Right kidney (tissue), 1 donor: ENCODE data around the gene APOBEC3H.
A peak's percentile ranks its signal among the peaks of the same experiment; 100 is the strongest.

ENCODE experiments used
- DNase-seq: peaks from one replicate; pipeline ENCODE4 v3.0.0-alpha.2; 2016

Gene APOBEC3H

DNA sequence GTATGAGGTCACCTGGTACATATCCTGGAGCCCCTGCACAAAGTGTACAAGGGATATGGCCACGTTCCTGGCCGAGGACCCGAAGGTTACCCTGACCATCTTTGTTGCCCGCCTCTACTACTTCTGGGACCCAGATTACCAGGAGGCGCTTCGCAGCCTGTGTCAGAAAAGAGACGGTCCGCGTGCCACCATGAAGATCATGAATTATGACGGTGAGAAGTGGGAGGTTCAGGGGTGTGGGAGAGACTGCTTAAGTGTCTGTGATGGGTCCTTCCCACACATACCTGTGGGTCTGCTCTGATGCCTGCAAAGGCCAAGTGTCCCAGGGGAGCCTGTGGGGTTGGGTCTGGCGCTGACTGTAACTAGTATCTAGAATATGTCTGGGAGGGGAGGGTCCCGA lies 16.0 kb upstream of the APOBEC3H start:
- no peak for DNase-seq

DNA sequence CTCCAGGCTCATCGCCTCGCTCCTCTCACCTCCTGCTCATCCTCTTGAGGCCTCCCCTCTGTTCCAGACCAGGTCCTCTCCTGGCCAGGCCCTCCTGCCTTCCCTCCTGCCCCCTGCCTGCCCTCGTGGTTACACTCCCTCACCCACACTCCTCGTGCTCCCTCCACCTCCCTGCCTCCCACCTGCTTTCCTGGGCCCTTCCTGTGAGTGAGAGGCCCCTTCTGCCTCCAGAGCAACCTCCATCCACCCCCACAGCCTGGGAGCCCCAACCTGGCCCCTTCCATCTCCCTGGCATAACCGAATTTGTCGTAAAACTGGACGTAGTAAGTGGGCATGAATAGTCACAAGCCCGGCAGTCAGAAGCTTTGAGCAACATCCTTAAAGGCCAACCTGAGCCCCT lies 15.4 kb upstream of the APOBEC3H start:
- no peak for DNase-seq

DNA sequence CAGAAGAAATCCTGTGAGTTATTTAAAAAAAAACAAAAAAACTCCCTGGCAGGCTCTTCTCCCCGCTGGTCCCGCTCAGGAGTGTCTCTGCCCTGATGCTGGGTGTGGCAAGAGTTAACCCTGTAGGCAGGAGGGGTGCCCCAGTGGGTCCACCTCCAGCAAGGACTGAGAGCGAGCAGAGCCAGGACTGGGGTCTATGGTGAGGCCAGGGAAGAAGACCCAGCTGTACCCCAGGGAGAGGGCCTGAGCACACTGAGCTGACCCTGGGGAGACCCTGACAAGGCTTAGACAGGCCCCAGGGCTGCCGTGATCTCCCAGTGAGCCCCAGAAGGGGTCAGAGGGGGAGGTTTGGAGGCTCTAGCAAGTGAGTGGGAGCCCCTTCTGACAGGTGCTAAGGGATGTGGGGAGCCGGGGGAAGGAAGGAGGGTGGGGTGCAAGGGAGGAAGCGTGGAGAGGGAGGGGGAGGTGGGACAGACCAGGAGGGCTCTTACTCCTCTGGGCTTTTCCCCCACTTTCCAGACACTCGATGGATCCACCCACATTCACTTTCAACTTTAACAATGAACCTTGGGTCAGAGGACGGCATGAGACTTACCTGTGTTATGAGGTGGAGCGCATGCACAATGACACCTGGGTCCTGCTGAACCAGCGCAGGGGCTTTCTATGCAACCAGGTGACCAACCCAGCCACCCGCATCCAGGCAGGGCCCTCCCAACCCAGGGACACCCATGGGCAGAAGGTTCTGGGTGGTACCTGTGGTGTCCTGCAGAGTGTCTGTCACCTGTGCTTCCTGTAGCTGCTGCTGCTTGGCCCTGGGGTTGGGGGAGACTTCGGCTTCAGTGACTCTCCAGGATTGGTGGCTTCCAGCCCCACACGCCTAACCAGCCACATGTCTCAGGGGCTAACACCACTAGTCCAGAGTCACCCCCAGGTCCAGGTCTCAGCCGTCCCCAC lies 13.6 kb upstream of the APOBEC3H start:
- DNase-seq, result no peak

DNA sequence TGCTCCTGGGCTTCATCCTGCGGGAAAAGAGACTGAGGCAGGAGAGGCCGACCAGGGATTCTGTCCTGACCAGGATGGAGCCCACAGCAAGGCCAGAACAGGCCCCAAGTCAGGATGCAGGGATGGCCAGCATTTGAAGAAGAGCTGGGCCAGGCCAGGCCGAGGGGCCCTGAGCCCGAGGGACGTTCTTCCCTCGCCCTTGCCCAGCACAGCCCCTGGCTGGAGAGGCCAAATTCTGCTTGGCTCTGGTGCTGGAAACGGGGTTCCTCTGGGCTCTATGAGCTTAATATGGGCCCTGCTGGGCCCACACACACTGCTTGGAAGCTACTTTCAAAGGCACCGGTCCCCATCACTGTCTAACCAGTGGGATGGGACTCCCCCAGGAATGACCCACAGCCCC lies 12.4 kb upstream of the APOBEC3H start:
- DNase-seq, result no peak

DNA sequence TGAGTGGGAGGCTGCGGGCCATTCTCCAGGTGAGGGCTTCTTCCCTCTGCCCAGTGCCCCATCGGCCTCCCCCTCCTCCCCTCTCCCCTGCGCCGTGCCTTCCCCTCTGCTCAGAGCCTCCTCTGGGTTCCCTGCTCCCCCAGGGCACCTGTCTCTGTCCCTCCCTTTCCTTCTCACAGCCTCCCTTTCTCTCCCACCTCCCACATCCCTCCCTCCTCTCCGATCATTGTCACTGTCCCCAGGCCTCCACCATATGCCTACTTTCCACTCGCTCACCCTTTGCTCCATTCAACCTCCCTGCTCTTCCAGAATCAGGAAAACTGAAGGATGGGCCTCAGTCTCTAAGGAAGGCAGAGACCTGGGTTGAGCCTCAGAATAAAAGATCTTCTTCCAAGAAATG lies 9.9 kb upstream of the APOBEC3H start:
- DNase-seq, result no peak

DNA sequence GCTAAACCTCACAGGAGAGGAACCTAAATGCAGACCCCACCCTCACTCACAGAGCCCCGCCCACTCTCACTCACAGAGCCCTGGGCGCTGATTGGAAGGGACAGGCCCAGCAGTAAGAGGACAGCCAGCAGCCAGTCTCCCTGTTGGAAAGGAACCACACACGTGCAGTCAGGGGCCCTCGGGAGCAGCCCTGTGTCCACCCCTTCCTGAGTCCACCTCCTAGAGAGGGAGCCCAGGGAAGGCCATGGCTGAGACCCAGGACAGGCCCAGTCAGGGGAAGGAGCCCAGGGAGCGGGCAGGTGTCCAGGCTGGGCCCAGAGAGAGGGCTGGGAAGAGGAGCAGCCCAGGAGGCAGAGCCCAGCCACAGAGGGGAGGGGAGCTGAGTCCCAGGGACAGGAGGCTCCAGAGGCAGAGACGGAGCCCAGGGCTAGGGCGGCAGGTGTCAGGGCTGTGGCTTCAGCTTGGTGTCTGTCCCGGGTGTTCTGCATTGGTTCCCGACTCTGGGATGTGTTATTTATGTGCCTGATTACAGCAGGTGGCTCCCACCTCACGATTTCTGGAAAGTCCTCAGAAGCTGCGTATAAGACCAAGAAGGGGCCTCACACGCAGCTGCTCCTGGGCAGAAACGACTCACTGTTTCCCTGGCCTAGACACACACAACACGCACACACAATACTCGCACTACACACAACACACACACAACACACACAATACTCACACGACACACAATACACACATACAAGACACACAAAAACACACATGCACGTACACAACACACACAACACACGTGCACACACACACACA lies 9.0 kb upstream of the APOBEC3H start:
- DNase-seq, result peak; percentile 34

DNA sequence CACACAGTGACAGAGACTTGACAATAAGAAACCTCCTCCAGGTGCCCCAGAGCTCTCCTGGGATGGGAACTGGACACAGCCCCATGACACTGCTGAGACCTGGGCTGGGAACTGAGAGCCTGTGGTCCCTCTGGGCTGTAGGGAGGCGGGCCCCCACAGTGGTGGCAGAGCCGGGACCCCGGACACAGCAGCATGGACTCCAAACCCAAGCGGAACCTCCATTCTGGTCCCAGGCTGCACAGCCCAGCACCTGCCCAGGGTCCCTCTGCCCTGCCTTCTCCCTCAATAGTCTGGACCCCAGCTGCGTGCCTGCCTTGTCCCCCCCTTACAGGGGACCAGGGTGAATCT lies 8.4 kb upstream of the APOBEC3H start:
- DNase-seq, result no peak

DNA sequence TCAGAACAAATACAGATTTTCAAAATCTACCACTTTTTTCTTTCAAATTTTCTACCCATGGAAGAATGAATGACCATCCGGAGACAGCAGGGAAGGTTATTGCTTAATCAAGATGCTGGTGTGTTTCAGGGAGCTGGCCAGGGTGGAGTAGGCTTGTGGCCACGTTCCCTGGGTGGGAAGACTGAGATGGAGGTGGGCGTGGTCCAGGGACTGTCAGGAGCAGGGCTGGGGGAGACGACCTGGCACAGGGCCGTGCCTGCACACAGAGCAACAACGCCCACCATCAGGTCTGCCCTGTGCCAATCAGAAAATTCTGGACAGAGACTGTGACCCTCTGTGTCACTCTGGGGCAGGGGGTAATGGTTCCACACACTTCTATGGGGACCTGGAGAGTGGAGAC lies 7.1 kb upstream of the APOBEC3H start:
- DNase-seq, result no peak

DNA sequence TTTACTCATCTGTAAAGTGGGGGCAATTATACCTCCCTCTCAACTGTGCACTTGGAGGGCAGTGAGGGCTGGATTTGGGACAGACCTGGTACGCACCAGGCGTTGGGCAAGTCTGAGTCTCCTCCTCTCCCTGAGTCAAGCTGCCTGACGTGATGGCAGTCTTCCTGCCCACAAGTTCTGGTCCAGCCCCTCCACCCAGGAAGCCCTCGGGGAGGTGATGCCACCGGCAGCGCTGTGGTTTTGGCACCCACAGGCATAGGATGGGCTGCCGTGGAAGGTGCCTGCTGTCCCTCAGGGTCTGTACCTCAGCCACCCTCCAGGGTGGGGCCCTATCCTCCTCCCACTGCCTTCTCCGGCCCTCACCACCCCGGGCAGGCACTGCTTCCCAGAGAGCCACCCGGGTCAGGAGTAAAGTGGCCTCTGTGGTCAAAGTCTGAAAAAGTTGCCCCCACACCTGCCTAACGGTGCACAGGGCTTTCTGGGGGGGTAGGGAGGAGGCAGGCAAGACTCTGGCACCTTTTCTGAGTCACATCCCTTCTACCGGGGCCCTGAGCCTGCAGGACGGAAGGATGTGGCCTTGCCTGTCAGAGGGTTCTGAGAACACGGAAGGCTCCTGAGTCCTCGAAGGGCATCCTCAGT lies 6.5 kb upstream of the APOBEC3H start:
- no peak for DNase-seq

DNA sequence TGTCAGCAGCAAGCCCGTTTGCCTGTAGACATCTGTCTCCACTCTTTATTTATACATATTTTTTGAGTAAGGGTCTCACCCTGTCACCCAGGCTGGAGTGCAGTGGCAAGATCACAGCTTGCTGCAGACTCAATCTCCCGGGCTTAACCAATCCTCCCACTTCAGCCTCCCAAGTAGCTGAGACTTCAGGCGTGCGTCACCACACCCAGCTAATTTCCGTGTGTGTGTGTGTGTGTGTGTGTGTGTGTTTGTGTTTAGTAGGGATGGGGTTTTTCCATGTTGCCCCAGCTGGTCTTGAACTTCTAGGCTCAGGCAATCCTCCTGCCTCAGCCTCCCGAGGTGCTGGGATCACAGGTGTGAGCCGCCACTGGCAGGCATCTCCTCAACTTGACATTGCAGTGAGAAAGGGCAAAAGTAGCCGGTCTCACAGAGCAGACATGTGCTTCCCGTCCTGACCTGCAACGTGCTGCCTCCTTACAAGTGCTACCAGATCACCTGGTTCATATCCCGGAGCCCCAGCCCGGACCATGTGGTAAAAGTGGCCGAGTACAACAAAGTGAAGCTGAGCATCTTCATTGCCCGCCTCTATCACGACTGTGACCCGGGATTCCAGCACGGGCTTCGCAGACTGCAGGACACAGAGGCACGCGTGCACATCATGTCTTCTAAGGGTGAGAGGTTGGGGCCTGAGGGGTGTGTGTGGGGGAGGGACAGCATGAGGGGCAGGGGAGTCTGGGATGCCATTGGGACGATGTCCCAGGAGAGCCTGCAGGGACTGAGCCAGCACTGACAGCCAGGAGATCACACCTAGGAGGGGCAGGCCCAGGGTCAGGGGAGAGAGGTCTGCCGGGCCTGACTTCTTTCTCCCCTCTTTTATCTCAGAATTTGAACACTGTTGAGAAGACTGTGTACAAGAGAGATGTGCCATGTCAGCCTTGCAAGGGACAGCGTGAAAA lies 5.6 kb upstream of the APOBEC3H start:
- no peak for DNase-seq

DNA sequence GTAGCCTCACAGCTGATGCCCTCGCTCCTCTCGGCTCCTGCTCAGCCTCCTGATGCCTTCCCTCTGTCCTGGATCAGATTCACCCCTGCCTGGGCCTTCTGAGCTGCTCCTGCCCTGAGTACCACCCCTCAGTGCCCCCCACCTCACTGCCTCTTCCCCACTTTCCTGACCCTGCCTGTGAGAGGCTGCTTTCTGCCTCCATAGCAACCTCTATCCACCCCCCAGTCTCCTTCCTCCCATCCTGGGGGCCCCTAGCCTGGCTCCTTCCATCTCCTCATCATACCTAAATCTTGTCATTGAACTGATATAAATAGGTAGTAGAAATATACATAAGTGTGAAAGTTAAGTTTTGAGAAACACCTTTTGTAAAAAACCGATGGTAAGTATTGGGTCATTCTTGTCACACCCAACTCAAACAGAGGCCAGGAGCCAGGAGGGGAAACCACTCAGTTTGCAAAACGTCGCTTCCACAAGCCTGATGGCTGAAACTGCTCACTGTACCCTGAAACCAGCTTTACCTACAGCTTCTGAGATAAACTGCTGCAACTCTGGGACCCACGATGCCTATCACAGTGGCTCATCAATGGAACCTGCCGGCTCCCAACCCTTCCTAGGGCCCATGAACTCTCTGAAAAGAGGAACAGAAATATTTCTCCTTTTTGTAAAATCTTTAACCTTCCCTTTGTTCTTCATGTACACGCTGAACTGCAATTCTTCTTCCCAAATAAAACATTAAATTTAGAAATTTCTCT lies 4.8 kb upstream of the APOBEC3H start:
- DNase-seq, result no peak

DNA sequence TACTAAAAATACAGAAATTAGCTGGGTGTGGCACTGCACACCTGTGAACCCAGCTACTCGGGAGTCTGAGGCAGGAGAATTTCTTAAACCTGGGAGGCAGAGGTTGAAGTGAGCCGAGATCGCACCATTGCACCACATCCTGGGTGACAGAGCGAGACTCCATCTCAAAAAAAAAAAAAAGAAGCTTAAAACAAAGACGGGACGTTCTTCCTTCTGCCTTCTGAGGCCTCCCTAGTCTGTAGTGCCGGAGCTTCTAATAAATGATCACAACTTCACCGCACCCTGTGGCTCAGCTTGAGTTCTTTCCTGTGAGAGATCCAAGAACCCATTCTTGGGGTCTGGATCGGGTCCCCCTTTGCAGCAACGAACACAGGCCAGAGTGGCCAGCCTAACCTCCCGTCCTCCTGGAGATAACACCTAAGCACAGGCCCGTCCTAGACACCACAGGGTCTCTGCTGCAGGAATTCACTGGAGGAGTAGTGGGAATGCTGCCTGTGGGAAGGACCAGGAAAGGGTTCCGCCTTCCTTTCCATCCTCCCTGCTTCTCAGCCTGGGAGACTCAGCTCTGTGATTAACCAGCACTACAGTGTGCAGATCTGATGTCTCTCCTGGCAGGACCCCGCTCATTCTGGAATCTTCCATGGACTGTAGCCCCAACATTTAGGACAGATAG lies 2.2 kb upstream of the APOBEC3H start:
- no peak for DNase-seq

DNA sequence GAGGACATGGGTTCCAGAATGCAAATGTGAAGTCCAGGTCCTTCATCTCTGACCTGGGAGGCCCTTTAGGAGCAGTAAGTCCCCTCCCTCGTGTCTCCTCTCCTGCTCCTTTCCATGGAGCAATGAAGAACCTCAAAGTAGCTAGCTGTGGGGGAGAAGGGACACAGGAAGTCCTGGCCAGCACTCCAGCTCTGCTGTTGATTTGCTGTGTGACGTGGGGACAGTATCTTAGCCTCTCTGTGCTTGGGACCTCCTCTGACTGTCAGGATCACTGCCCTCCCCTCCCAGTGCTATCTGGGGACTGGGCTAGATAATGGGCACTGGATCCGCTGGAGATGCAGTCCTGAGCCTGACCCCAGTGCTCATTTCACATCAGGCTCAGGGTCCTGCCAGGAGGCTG lies 1.1 kb upstream of the APOBEC3H start:
- DNase-seq, result no peak

DNA sequence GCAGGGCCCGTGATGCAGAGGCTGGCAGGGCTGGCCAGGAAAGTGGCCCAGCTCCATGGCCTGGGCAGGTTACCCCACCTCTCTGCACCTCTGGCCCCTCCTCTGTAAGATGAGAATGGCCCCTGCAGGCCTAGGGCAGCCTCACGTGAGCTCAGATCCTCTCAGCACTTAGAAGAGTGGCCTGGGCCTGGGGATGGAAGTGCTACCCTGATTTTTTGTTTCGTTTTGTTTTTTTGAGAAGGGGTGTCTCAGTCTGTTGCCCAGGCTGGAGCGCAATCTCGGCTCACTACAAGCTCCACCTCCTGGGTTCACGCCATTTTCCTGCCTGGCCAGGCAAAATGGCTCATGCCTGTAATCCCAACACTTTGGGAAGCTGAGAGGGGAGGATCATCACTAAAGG lies 982 bp downstream of the APOBEC3H start:
- DNase-seq, result peak; percentile 45

DNA sequence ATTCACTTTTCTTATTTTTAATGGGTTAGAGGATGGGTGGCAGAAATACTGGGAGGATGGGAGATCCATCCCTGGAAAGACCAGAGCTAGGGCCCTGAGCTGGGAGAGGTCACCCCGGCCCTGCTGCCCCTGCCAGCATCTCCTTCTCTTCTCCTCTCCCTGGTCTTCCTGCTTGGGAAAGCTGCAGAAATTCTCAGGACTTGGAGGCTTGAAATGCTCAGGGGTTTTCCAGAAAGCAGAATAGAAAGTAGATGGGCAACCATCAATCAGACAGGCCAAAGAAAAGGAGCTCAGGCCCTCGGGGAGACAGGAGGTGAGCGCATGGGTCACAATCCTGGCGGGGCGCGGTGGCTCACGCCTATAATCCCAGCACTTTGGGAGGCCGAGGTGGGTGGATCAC lies 1.5 kb downstream of the APOBEC3H start:
- no peak for DNase-seq

DNA sequence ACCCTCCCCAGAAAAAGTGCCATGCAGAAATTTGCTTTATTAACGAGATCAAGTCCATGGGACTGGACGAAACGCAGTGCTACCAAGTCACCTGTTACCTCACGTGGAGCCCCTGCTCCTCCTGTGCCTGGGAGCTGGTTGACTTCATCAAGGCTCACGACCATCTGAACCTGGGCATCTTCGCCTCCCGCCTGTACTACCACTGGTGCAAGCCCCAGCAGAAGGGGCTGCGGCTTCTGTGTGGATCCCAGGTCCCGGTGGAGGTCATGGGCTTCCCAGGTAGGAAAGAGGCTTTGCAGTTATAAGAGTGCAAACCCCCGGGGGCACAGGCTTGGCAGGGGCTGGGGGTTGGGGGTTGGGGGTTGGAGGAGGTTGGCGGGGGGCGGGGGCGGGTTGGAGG lies 4.2 kb downstream of the APOBEC3H start:
- DNase-seq, result no peak

DNA sequence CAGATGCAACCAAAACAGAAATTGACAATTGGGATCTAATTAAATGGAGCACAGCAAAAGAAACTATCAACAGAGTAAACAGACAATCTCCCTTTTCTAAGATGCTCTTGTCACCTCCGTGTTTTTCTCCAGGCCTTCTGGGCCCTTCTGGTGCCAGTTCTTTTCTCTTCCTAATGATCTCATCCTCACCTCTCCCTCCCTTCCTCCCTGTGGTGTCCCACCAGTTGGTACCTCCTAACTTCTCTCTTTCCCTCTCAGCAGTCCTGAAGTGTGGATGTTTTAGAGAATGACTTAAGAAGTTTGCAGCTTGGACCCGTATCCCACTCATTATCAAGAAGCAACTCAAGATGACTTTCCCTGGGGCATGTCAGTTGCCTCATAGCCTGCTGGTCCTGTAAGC lies 6.4 kb downstream of the APOBEC3H start:
- no peak for DNase-seq

DNA sequence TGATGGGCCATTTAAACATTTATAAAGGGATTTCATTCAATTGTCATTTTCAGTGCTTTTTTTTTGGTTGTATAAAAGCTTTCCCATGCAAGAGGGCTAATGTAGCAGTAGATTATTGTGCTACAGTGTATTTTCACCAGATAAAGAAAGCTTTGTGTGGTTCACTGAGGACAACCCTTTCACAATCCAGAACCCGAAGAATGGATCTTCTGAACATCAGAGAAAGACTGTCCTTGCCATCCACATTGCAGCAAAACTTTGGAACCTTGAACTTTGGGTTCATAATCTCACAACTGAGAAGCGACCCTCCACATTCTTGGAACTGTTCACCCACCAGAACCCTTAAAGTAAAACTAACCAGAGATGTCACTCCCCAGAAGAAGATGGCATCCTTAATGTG lies 9.3 kb downstream of the APOBEC3H start:
- DNase-seq, result no peak

DNA sequence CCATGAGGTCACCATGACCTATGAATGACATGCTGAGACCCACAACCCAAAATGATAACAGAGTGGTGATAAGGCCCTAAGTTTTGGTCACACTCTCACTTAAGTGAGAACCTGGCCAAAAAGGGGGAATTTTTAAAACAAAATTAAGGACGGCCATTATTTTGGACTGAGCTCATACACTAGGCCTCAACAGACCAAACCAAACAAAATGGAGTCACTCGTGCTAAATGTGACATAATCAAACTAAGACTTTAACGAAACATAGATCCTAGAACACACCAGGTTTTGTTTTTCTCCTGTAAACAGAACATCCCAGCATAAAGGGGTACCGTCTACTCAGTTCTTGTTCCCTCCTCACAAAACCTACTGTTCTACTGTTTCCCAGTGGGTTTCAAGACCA lies 11.4 kb downstream of the APOBEC3H start:
- no peak for DNase-seq

DNA sequence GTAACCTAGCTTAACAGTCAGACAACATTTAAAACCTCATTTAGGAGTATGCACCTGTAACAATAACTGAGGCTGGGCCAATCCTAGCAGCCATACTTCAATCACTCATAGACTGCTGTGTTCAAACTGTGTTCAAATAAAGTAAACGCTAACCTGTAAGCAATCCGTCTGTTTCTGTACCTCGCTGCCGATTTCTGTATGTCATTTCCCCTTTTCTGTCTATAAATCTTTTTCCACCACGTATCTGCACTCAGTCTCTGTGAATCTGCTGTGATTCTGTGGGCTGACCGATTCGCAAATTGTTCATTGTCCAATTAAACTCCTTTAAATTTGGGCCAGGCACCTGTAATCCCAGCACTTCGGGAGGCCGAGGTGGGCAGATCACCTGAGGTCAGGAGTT lies 12.3 kb downstream of the APOBEC3H start:
- no peak for DNase-seq
